ENCODE measurements around the gene OR2A5.
"Not testable (repeated sequence)": the region's sequence is repeated elsewhere in the genome, so short reads cannot be mapped to it uniquely, and the experiment has no call there.

The OR2A5 gene

DNA sequence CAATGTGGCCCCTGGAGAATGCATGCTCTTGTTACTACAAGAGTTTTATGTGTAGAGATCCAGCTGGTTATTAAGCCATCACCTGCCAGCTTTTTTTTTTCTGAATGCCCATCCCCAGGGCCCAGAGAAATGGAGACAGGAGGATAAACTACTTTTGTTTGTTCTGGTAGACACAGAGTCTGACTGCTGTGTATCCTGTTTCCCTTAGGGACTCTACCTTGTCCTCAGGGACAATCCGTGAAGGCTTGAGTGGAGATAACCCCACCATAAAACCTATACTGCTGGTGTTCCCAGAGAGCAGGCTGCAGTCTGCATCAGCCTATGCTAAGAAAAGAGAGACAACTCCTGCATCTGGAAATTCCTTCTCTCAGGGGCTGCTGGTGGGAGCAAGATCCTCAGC lies at the start of gene OR2A5:
OR2A5 (plus strand) TSS at position 301 of the 400 bp plus-strand sequence. CDS start 1,454 bp downstream, outside the sequence.
- no peak for DNase-seq

GRCh38 chr7:144000020-144000419 lies 48.7 kb upstream of the OR2A5 start, which contains the start of gene OR6B1:
Gene OR6B1 (plus strand): TSS chr7:144000320. CDS start chr7:144003997, 3,677 bp downstream.
- no peak for DNase-seq

DNA sequence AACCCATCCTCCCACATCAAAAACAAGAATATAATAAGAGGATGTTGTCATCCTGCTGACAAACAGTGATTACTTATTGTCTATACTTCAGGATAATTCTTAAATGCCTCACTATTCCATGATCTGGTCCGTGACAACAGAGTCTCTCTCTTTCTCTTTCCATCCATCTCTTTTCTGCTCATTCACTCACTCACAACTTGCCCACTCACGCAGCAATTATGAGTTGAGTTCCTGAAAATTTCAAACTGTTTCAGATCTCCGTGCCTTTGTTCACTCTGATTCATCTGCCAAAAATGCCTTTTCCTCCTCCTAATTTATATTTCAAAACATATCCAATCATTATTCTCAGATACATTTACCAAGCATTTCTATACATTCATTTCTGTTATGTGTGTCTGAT lies 47.2 kb upstream of the OR2A5 start:
- no peak for DNase-seq

- DNase-seq: no peak
These were observed 44.0 kb upstream of the OR2A5 start for GRCh38 chr7:144004703-144005102.

DNA sequence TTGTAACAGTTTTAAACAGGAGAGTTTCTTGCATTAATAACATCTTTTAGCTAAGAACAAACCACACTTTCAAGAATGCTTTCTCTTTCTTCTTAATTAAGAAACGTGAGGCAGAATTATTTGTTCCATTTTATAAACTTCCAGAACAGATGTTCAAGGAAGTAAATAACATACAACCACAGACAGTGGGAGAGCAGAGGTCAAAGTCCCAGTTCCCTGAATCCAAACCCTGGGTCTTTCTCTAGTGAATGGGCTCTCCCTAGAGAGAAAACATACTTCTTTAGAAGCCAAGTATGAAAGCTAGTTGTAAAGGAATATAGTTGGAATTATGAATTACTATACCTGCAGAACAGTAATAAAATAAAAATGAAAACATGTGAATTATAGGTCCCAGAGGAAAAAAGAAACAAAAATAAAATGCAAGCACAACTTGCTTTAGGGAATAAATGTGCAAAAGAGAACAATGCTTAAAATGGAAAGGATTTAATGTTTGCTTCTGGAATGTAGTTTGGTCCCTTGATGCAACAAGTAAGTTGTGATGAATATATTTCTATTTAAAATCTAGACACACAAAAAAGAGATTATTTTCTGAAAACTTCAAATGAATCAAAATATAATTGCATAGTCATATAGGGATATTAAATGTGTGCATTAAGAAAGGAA lies 42.6 kb upstream of the OR2A5 start:
- no peak for DNase-seq

DNA sequence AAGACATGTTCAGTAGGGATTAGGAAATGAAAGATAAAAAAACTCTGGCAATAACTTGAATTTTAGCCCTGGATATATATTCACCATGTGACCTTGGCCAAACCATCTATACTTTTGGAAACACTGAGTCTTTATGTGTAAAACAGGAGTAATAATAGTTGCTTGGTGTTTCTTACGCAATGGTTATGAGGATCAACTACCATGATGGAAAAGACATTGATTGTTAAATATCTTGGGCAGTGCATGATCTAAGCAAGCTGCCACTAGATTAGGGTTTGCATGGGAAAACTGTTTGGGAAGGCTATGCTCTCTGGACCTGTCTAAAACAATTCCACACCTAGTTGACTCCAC lies 42.1 kb upstream of the OR2A5 start:
- no peak for DNase-seq

- no peak for DNase-seq
These were observed 39.4 kb upstream of the OR2A5 start for GRCh38 chr7:144009361-144009760.

DNA sequence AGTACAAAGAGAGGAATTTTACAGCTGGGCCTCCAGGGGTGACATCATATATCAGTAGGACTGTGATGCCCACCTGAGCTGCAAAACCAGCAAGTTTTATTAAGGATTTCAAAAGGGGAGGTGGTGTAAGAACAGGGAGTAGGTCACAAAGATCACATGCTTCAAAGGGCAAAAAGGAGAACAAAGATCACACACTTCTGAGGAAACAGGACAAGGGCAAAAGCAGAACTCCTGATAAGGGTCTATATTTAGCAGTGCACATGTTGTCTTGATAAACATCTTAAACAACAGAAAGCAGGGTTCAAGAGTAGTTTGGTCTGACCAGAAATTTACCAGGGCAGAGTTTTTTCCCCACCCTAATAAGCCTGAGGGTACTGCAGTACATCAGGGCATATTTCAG lies 38.7 kb upstream of the OR2A5 start:
- DNase-seq: not testable (repeated sequence)

DNA sequence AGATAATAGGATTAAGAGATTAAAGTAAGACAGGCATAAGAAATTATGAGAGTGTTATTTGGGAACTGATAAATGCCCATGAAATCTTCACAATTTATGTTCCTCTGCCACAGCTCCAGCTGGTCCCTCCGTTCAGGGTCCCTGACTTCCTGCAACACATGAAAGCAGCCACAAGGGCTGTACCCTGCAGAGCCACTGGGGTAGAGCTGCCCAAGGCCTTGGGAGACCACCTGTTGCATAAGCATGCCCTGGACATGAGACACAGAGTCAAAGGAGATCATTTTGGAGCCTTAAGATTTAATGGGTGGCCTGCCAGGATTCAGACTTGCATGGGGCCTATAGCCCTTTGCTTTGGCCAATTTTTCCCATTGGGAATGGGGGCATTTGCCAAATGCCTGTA lies 37.9 kb upstream of the OR2A5 start:
- not testable (repeated sequence) for DNase-seq

DNA sequence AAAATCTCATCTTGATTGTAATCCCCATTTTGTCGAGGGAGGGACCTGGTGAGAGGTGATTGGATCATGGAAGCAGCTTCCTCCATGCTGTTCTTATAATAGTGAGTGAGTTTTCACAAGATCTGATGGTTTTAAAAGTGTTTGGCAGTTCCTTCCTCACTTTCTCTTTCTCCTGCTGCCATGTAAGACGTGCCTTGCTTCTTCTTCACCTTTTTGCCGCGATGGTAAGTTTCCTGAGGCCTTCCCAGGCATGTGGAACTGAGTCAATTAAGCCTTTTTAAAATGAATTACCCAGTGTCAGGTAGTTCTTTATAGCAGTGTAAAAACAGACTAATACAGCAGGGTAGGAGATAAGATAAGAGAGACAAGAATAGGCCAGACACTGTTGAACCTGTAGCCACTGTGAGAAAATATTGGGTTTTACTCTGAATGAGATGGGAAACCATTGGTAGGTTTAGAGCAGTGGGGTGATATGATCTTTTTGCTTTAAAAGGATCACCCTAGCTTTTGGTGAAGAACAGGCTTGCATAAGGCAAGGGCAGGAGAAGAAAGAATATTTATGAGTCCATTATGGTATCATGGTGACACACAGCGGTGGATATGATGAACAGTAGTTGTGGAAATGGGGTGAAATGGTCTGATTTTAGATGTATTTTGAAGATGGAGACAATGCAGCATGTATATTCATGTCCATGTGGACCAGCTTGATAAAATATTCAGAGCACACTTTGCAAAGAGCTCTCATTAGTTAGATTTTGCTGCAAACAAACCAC lies 37.1 kb upstream of the OR2A5 start:
- no peak for DNase-seq

DNA sequence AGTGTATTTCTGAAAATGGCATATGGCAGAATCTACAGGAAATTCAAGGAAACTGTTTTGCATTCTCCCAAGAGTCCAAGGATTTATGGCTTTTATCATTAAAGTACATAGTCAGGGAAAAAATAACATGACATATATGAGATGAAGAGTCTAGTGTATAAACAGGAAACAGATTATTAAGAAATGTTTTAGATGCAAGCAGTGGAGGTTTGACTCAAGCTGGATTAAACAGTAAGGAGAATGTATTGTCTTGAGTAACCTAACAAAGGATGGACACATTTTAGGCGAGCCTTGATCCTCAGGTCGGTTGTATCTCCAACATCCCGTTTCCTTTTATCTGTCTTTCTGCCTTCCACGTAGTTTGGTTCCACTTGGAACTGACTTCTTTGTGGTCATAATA lies 30.7 kb upstream of the OR2A5 start:
- DNase-seq: no peak

DNA sequence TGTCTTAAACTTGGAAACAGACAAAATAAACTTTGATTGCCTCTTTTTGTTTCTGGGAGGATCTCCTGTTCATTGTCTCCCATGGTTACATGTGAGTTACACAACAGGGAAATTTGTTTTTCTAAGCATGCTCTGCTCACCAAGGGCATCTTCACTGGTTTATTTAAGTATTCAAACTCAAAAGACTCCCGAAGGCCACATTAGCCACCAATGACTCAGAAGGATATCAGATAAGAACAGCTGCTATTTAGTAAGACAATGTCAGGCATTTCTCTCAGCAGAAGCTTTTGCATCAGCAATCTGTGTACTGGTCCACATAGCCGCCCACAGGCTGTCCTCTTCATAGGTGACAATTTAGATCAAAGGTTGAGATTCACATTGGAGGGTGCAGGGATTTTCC lies 29.3 kb upstream of the OR2A5 start:
- DNase-seq: no peak

GRCh38 chr7:144020340-144020739 lies 28.4 kb upstream of the OR2A5 start:
- no peak for DNase-seq

- DNase-seq: no peak
These were observed 26.6 kb upstream of the OR2A5 start for GRCh38 chr7:144022169-144022568.

DNA sequence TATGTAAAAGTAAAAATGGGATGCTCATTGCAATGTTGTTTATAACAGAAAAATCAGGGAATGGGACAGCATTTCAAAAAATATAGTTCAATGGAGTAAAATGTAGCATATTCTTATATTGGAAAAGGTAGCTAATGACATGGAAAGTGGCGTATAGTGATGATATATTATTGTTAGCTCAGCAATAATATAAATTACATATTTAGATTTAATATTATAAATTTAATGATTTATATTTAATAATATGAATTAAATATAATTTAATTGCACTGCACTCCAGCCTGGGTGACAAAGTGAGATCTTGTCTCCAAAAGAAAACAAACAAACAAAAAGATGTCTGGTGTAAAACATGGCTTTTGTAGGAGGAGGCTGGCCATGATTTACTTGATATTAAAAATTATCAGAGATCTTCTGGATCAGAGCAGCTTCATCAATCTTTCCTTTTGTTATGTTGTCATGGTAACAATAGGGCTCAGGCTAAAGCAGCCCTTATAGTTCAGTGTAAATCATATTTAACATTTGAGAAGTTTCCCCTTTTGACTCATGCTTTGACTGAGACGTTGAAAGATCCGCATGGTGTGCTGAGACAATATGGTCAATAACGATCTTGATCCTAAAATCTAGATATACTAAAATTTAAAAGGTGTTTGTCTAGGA lies 25.4 kb upstream of the OR2A5 start:
- no peak for DNase-seq

- no peak for DNase-seq
These were observed 24.5 kb upstream of the OR2A5 start for GRCh38 chr7:144024213-144024612.

GRCh38 chr7:144026203-144026883 lies 22.4 kb upstream of the OR2A5 start:
- no peak for DNase-seq

GRCh38 chr7:144027070-144027469 lies 21.7 kb upstream of the OR2A5 start:
- no peak for DNase-seq

DNA sequence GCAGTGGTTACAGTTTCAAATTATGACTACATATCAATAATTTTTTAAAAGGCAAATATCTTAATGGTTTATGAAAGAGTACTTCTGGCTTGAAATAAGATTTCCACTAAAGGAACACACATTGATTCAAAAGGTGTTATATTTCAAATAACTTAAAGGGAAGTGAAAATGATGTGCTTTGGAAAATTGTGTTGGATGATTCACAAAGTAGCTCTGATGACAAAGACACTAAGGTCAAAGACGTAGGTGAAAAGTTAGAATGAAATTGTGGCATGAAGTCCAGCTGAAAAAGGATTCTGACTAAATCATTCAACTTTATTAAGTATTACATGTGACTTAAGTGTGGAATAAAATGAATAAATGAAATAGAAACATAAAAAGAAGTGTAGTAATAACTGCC lies 20.8 kb upstream of the OR2A5 start:
- DNase-seq: no peak

- DNase-seq: no peak
These were observed 20.2 kb upstream of the OR2A5 start for GRCh38 chr7:144028547-144028946.

GRCh38 chr7:144032516-144032915 lies 16.2 kb upstream of the OR2A5 start:
- DNase-seq: no peak

GRCh38 chr7:144032985-144033709 lies 15.6 kb upstream of the OR2A5 start:
- no peak for DNase-seq

DNA sequence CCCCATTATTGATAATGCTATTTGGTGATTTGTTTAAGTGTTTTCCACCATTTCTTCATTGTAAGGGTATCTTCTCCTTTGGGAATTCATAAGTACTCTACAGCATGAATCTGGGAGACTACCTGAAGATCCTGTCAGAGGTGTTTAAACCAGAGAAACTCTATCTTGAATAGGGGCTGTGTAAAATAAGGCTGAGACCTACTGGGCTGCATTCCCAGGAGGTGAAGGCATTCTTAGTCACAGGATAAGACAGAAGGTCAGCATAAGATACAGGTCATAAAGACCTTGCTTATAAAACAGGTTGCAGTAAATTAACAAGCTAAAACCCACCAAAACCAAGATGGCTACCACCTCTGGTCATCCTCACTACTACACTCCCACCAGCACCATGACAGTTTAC lies 13.4 kb upstream of the OR2A5 start:
- no peak for DNase-seq
